Measurements from ENCODE around the gene SBK1.

The SBK1 gene

GRCh38 chr16:28283173-28283572 is 9.2 kb upstream of the SBK1 start:
- DNase-seq = no peak

- no peak for DNase-seq
Observed at GRCh38 chr16:28283798-28284577, 8.3 kb upstream of the SBK1 start.

GRCh38 chr16:28285649-28286048 is 6.7 kb upstream of the SBK1 start:
- no peak for DNase-seq

GRCh38 chr16:28288114-28288513 is 4.2 kb upstream of the SBK1 start:
- no peak for DNase-seq

GRCh38 chr16:28289048-28289447 is 3.3 kb upstream of the SBK1 start:
- no peak for DNase-seq

- DNase-seq = no peak
Observed at GRCh38 chr16:28289939-28290858, 2.1 kb upstream of the SBK1 start.

GRCh38 chr16:28290859-28291254 is 1.5 kb upstream of the SBK1 start:
- no peak for DNase-seq

- no peak for DNase-seq
Observed at GRCh38 chr16:28292731-28293600, 641 bp downstream of the SBK1 start.

GRCh38 chr16:28293601-28293960 is 1.3 kb downstream of the SBK1 start:
- DNase-seq = no peak

- DNase-seq = no peak
Observed at GRCh38 chr16:28294201-28294600, 1.9 kb downstream of the SBK1 start.

GRCh38 chr16:28295276-28295675 is 3.0 kb downstream of the SBK1 start:
- DNase-seq = no peak

- no peak for DNase-seq
Observed at GRCh38 chr16:28297308-28297707, 5.0 kb downstream of the SBK1 start.

GRCh38 chr16:28297784-28298510 is 5.6 kb downstream of the SBK1 start:
- no peak for DNase-seq

GRCh38 chr16:28298511-28298878 is 6.2 kb downstream of the SBK1 start:
- DNase-seq = no peak

- DNase-seq = no peak
Observed at GRCh38 chr16:28300327-28300726, 8.0 kb downstream of the SBK1 start.

GRCh38 chr16:28301154-28301553 is 8.8 kb downstream of the SBK1 start:
- DNase-seq = no peak

- no peak for DNase-seq
Observed at GRCh38 chr16:28301620-28302019, 9.3 kb downstream of the SBK1 start.

GRCh38 chr16:28303132-28303531 is 10.8 kb downstream of the SBK1 start:
- no peak for DNase-seq

- no peak for DNase-seq
Observed at GRCh38 chr16:28304214-28304613, 11.9 kb downstream of the SBK1 start.

GRCh38 chr16:28307936-28308335 is 15.6 kb downstream of the SBK1 start:
- DNase-seq = no peak

GRCh38 chr16:28308794-28309584 is 16.7 kb downstream of the SBK1 start:
- DNase-seq = no peak

Data from inflammatory macrophage treated with lipopolysaccharide for 4 hours (primary cell).